Body of pancreas (tissue), 4 donors: ENCODE measurements around the gene LSM3.

ENCODE experiments used
- POLR2A ChIP-seq, 3 donors: fragments of 450-650 bp; IDR thresholded peaks; one replicate each; pipeline ENCODE4 v1.6.1; 2016; ENCODE audit warnings: antibody characterized with exemption in 3 of 3, mild to moderate bottlenecking in 2 of 3
- TF ChIP-seq, protein P1 (sequence below), 7 experiments: fragments of 450-650 bp in 4 of 7; fragments of 200-600 bp in 3 of 7; sonication (generic) in 3 of 7; IDR thresholded peaks; one replicate each; pipeline ENCODE4 v1.5.1; 2016 to 2019; ENCODE audit warnings: antibody characterized with exemption in 7 of 7

DNA sequence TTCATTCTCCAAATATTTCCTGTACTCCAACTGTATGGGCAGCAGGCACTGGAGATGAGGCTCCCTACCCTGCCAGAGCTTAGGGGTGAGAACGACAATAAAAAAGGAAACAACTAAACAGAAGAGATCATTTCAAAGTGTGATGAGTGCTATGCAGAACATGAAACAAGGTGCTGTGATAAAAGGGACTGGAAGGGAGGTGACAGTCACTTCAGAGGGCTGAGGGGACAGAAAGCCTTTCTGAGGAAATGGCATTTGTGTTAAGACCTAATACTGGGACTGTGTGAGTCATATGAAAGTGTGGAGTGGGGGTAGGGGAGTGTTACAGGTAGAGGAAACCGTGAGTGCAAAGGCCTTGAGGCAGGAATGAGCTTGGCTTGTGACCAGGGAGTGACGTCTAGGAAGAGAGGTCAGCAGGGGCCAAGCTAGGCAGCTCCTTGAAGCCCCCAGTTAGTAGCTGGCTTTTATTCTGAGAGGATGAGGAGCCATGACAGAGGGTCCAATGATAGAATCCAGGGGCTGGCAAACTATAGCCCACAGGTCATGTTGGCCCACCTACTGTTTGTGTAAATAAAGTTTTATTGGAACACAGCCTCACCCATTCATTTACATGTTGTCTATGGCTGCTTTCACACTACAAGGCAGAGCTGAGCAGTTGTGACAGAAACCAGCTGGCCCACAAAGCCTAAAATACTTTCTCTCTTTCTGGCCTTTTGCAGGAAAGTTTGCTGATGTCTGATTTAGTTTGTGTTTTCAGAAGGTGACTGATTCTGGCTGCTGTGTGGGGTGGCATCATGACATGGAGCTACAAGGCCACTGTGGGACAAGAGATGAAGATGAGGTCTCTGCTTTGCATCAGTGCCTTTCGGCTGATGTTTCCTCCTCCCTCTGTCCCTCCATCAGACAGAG lies 56.6 kb downstream of the LSM3 start:
- TF ChIP-seq, protein P1, sequence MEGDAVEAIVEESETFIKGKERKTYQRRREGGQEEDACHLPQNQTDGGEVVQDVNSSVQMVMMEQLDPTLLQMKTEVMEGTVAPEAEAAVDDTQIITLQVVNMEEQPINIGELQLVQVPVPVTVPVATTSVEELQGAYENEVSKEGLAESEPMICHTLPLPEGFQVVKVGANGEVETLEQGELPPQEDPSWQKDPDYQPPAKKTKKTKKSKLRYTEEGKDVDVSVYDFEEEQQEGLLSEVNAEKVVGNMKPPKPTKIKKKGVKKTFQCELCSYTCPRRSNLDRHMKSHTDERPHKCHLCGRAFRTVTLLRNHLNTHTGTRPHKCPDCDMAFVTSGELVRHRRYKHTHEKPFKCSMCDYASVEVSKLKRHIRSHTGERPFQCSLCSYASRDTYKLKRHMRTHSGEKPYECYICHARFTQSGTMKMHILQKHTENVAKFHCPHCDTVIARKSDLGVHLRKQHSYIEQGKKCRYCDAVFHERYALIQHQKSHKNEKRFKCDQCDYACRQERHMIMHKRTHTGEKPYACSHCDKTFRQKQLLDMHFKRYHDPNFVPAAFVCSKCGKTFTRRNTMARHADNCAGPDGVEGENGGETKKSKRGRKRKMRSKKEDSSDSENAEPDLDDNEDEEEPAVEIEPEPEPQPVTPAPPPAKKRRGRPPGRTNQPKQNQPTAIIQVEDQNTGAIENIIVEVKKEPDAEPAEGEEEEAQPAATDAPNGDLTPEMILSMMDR (IDR thresholded peaks at IDR 0.05): no peak
- no peak for TF ChIP-seq POLR2A (IDR thresholded peaks at IDR 0.05)
